ENCODE measurements around the gene OGFR. TPM values are rescaled to one million over a fixed set of nuclear protein-coding genes. Genes with fewer than 3 reads are reported as not detected.
A peak's percentile ranks its signal among the peaks of the same experiment; 100 is the strongest.

OGFR gene
- total and polyA plus RNA-seq, 12 donors = 9.3 to 157 (median 45.0) TPM

DNA sequence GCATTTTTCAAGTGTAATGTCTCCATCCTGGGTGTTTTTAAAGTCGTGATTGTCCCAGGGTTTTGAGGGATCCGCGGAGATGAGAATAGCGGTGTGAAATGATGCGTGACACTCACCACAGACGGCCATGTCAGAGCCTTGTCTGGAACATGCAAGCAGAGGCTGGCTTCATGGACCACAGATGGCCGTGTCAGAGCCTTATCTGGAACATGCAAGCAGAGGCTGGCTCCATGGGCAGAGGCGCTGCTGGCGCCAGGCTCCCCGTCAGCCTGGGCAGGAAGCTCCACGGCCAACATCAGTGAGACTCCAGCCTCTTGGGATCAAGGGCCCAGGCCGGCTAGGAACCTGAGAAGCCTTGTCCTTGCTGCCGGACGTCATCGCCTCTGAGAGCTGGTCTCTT, 16.0 kb upstream of the OGFR start:
- TF ChIP-seq POLR2A (IDR thresholded peaks at IDR 0.05) = no peak
- TF ChIP-seq, protein P1, sequence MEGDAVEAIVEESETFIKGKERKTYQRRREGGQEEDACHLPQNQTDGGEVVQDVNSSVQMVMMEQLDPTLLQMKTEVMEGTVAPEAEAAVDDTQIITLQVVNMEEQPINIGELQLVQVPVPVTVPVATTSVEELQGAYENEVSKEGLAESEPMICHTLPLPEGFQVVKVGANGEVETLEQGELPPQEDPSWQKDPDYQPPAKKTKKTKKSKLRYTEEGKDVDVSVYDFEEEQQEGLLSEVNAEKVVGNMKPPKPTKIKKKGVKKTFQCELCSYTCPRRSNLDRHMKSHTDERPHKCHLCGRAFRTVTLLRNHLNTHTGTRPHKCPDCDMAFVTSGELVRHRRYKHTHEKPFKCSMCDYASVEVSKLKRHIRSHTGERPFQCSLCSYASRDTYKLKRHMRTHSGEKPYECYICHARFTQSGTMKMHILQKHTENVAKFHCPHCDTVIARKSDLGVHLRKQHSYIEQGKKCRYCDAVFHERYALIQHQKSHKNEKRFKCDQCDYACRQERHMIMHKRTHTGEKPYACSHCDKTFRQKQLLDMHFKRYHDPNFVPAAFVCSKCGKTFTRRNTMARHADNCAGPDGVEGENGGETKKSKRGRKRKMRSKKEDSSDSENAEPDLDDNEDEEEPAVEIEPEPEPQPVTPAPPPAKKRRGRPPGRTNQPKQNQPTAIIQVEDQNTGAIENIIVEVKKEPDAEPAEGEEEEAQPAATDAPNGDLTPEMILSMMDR (IDR thresholded peaks at IDR 0.05) = no peak
- Histone ChIP-seq H3K27ac (no peak overlapping the region), H3K9me3 (replicated peaks in 1 of 3) (no peaks in the 10 kb centered on the region), H3K4me3 (no peak overlapping the region), H3K36me3 (replicated peaks in 1 of 2) (no peaks in the 10 kb centered on the region), H3K4me1 (replicated peaks in 1 of 2) (peaks cover 0 to 1% of the 10 kb centered on the region in 2 donors), H3K27me3 (peaks cover 4% of the 10 kb centered on the region)
- intact Hi-C loops (cut with DNase I) = loop anchor here in 1 of 2 donors (5.0 kb wide), 1 partner anchor 116 kb away; no protein-coding TSS in a partner anchor
- WGBS, 4 donors = 45 to 73% (median 59%) methylated on average over 13 to 15 of the region's 15 CpGs
- no peak for DNase-seq

DNA sequence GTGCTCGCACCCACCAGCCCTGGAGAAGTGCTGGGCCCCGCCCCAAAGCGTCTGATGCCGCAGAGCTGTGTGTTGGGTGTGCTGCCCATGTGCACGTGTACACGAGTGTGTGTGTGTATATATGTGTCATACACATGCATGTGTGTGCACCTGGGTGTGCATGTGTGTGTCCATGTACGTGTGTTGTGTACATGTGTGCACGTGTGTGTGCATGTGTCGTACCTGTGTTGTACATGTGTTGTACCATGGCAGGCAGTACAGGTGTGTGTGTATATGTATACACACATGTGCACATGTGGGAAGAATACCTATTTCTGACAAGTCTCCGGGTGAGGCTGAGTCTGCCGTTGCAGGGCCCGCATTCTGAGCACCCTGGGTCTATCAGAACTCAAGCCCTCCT, 14.6 kb upstream of the OGFR start:
- WGBS, 4 donors = 84 to 87% (median 85%) methylated on average over 10 to 12 of the region's 12 CpGs
- no peak for DNase-seq
- TF ChIP-seq, protein P1 (IDR thresholded peaks at IDR 0.05) = no peak
- no peak for TF ChIP-seq POLR2A (IDR thresholded peaks at IDR 0.05)
- no peak overlapping the region for H3K4me3 ChIP-seq
- no peaks in the 10 kb centered on the region for H3K9me3 ChIP-seq (replicated peaks in 1 of 3)
- no peak overlapping the region for H3K27ac ChIP-seq
- H3K36me3 ChIP-seq (replicated peaks in 1 of 2) = no peaks in the 10 kb centered on the region
- H3K4me1 ChIP-seq (replicated peaks in 1 of 2) = peaks cover 0 to 12% of the 10 kb centered on the region in 2 donors
- H3K27me3 ChIP-seq = peaks cover 4% of the 10 kb centered on the region
- intact Hi-C loops (cut with DNase I) = loop anchor here (5.0 to 10.0 kb wide), 4 partner anchors 123 to 485 kb away; partner anchors contain the start of gene ADRM1 (in 1 of the 2)

DNA sequence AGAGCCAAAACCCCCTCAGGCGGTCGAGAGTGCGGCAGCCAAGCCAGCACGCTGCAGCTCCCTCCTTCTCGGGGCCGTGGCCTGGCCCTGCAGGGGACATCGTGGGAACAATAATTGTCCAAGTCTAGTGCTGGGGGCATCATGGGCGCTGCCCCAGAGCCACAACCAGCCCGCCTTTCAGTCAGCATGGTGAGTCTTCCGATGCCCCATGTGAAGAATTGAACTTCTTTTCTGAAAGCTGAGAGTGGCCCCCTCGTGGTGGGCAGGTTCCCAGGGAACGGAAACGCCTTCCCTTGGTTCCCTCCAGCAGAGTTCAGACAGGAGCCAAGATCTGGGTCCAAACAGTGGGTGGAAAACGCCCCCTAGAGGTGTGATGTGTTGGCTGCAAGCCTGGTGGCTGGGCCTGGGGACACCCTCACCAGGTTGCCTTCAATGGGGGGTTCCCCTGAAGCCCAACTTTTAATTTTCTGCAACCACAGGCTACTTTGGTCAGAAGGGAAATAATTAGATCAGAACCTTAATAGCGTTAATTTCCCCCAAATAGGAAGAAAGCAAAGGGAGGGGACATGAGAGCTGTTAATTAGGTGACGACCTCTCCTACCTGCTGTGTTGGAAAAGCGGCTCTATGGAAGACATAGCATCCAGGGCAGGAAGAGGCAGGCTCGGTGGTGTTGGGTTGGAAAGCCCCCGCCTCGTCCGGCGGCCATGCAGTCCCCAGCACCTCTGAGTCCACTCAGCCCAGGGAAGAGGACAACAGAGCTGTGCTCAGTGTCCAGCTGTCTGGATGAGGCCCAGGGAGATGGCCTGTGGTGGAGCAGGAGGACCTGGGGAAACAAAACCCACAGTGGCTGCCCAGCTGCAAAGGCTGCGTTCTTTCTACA, 13.1 kb upstream of the OGFR start:
- peaks cover 3 to 20% of the 10 kb centered on the region in 2 donors for H3K4me1 ChIP-seq (replicated peaks in 1 of 2)
- DNase-seq = peak; percentile 82 to 91 (median 87)
- no peak overlapping the region for H3K4me3 ChIP-seq
- H3K36me3 ChIP-seq (replicated peaks in 1 of 2) = no peaks in the 10 kb centered on the region
- no peaks in the 10 kb centered on the region for H3K9me3 ChIP-seq (replicated peaks in 1 of 3)
- intact Hi-C loops (cut with DNase I) = loop anchor here (5.0 to 10.0 kb wide), 4 partner anchors 124 to 487 kb away; partner anchors contain the start of gene ADRM1 (in 1 of the 2)
- WGBS, 4 donors = 25 to 38% (median 32%) methylated on average over 16 to 23 of the region's 23 CpGs
- TF ChIP-seq, protein P1 (IDR thresholded peaks at IDR 0.05) = peak; percentile 89 to 96 (median 92)
- no peak for TF ChIP-seq POLR2A (IDR thresholded peaks at IDR 0.05)
- no peak overlapping the region for H3K27ac ChIP-seq
- no peaks in the 10 kb centered on the region for H3K27me3 ChIP-seq

DNA sequence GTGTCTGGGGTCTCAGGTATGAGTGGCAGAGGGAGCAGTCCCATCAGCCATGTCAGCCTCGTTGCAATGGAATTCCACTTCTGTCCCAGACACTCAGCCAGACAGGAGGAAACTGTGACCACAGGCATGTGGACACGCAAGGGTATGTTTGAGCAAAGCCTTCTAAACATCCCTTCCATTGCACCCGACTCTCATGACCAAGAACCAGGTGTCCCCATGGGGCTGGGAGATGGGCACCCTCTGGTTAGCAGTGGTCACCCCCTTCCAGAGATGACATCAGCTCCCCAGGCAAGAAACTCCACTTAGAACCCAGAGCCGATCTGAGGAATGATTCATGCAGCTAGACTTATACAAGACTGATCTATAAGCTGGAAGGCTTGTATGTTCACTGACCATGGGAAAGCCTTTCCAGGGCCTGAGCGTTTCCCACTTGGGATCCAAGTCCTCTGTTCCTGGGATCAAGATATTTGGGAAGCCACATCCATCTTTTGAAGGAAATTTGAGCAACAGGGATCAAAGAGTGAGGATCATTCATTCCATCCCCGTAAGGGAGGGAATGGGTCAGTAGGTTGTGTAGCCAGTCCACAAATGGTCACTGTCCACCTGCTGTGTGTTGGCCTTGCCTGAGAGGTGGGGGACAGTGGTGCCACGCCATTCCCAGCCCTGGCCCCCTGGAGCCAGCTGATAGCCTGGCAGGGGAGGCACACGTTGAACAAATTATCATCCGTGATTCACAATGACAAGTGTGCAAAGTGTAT, 12.3 kb upstream of the OGFR start:
- Histone ChIP-seq H3K27ac (no peak overlapping the region), H3K36me3 (replicated peaks in 1 of 2) (no peaks in the 10 kb centered on the region), H3K9me3 (replicated peaks in 1 of 3) (no peaks in the 10 kb centered on the region), H3K4me1 (replicated peaks in 1 of 2) (peaks cover 7 to 24% of the 10 kb centered on the region in 2 donors), H3K27me3 (no peaks in the 10 kb centered on the region), H3K4me3 (no peak overlapping the region)
- no peak for DNase-seq
- TF ChIP-seq, protein P1 (IDR thresholded peaks at IDR 0.05) = no peak
- TF ChIP-seq POLR2A (IDR thresholded peaks at IDR 0.05) = no peak
- WGBS, 4 donors = 69 to 81% (median 74%) methylated on average over 7 to 9 of the region's 9 CpGs
- intact Hi-C loops (cut with DNase I) = loop anchor here (5.0 to 10.0 kb wide), 4 partner anchors 125 to 488 kb away; partner anchors contain the start of gene ADRM1 (in 1 of the 2)

Measured in adrenal gland (tissue), 12 donors.